Endothelial cell of umbilical vein (primary cell): ENCODE results near the gene DYNC1LI2. TPM values are rescaled to one million over a fixed set of nuclear protein-coding genes. Genes with fewer than 3 reads are reported as not detected.

ENCODE experiments used
- BruUV-seq: library from RNA; stranded (reverse); fragments of 400-500 nt; replicated peaks from 2 replicates; lab custom pipeline; 2021; lab: Mats Ljungman, UMichigan
- CTCF ChIA-PET: fragments of 300-600, 350-600 bp; sonication (Branson Sonifier 250); formaldehyde crosslinking; loops from one replicate; lab custom pipeline; 2021; ENCODE audit warnings: antibody characterized with exemption, inconsistent platforms; lab: Charles Lee
- POLR2A ChIA-PET: fragments of 300-600, 350-600 bp; sonication (Branson Sonifier 250); formaldehyde crosslinking; loops from one replicate; lab custom pipeline; 2021; ENCODE audit warnings: antibody characterized with exemption, inconsistent platforms; lab: Charles Lee
- DNase-seq: peaks from one replicate; pipeline ENCODE4 v3.0.0-alpha.2; 2011; ENCODE audit warnings: low read depth, low spot score
- FAIRE-seq: peaks from 2 replicates; lab custom pipeline; 2011; peaks lifted over from hg19 to GRCh38; lab: Jason Lieb, UNC
- H2AFZ ChIP-seq: 2 replicates; pipeline ENCODE4 v1.6.0; 2012; ENCODE audit warnings: low read depth, low read length, control low read depth, inconsistent platforms
- H3K27ac ChIP-seq: 2 replicates; pipeline ENCODE4 v1.5.1; 2011; ENCODE audit warnings: low read depth, mild to moderate bottlenecking, control low read depth, low read length, moderate library complexity; ENCODE audit not compliant: insufficient read depth
- H3K27me3 ChIP-seq, 2 experiments: 2 replicates each; pipeline versions ENCODE4 v1.6.0 to v1.6.1; 2011; ENCODE audit warnings: low read length in 2 of 2, mixed read lengths in 1 of 2; ENCODE audit not compliant: control insufficient read depth in 2 of 2, insufficient read depth in 2 of 2
- H3K36me3 ChIP-seq, 2 experiments: 2 replicates in 1 of 2; 3 replicates in 1 of 2; pipeline ENCODE4 v1.5.1; 2011; ENCODE audit warnings: low read length in 2 of 2, mild to moderate bottlenecking in 1 of 2, moderate library complexity in 1 of 2; ENCODE audit not compliant: control insufficient read depth in 2 of 2, insufficient read depth in 2 of 2; ENCODE audit errors: extremely low read depth in 1 of 2
- H3K4me1 ChIP-seq: 3 replicates; pipeline ENCODE4 v1.5.1; 2011; ENCODE audit warnings: mild to moderate bottlenecking, low read length; ENCODE audit not compliant: control insufficient read depth, insufficient read depth; ENCODE audit errors: extremely low read depth
- H3K4me2 ChIP-seq: 2 replicates; pipeline ENCODE4 v1.6.1; 2011; ENCODE audit warnings: low read length, control low read depth, mixed read lengths; ENCODE audit not compliant: insufficient read depth
- H3K4me3 ChIP-seq, 3 experiments: fragments of 200-600 bp in 1 of 3; sonication (generic), shearing (Covaris generic) in 1 of 3; replicated peaks in 1 of 3; 2 replicates each; pipeline ENCODE4 v1.5.1; 2011 to 2016; ENCODE audit warnings: control low read depth in 3 of 3, low read length in 3 of 3, mild to moderate bottlenecking in 2 of 3, inconsistent platforms in 1 of 3, low read depth in 1 of 3, moderate library complexity in 1 of 3; ENCODE audit not compliant: insufficient read depth in 1 of 3
- H3K79me2 ChIP-seq: 2 replicates; pipeline ENCODE4 v1.6.0; 2012; ENCODE audit warnings: low read length, inconsistent platforms; ENCODE audit not compliant: control insufficient read depth, insufficient read depth
- H3K9ac ChIP-seq: replicated peaks from 2 replicates; pipeline ENCODE3; 2011; ENCODE audit warnings: low read length, control low read depth; ENCODE audit not compliant: insufficient read depth; ENCODE audit errors: extremely low read depth
- H3K9me1 ChIP-seq: replicated peaks from 3 replicates; pipeline ENCODE4 v1.6.0; 2011; ENCODE audit warnings: mild to moderate bottlenecking, low read length; ENCODE audit not compliant: control insufficient read depth, insufficient read depth; ENCODE audit errors: extremely low read depth
- H3K9me3 ChIP-seq: replicated peaks from 2 replicates; pipeline ENCODE4 v1.5.1; 2012; ENCODE audit warnings: low read length, inconsistent platforms; ENCODE audit not compliant: control insufficient read depth, insufficient read depth
- H4K20me1 ChIP-seq: replicated peaks from 2 replicates; pipeline ENCODE3; 2011; ENCODE audit warnings: mild to moderate bottlenecking, low read length; ENCODE audit not compliant: control insufficient read depth, insufficient read depth; ENCODE audit errors: extremely low read depth
- EZH2 ChIP-seq: IDR thresholded peaks from 2 replicates; pipeline ENCODE4 v1.6.1; 2012; ENCODE audit warnings: borderline replicate concordance, low read depth, mild to moderate bottlenecking, moderate library complexity, low read length, inconsistent platforms; ENCODE audit not compliant: severe bottlenecking
- FOS ChIP-seq: IDR thresholded peaks from 2 replicates; pipeline ENCODE4 v1.6.1; 2011; ENCODE audit warnings: mild to moderate bottlenecking, low read length, moderate library complexity, borderline replicate concordance; ENCODE audit not compliant: insufficient read depth
- GATA2 ChIP-seq: IDR thresholded peaks from 2 replicates; pipeline ENCODE4 v1.7.0; 2011; ENCODE audit warnings: low read depth, mild to moderate bottlenecking, moderate library complexity, mixed read lengths, low read length; ENCODE audit not compliant: insufficient read length, insufficient read depth
- JUN ChIP-seq: IDR thresholded peaks from 2 replicates; pipeline ENCODE4 v1.6.1; 2011; ENCODE audit warnings: borderline replicate concordance, low read depth; ENCODE audit not compliant: insufficient read length, insufficient read depth
- MYC ChIP-seq: IDR thresholded peaks from one replicate; pipeline ENCODE4 v1.6.1; 2011; ENCODE audit warnings: mild to moderate bottlenecking, low read depth, low read length
- POLR2A ChIP-seq: IDR thresholded peaks from 2 replicates; pipeline ENCODE4 v1.6.1; 2012; ENCODE audit warnings: low read depth, mild to moderate bottlenecking, control low read depth, low read length
- POLR2AphosphoS5 ChIP-seq: IDR thresholded peaks from 2 replicates; pipeline ENCODE4 v1.6.1; 2012; ENCODE audit warnings: low read depth, mild to moderate bottlenecking, control low read depth, low read length, moderate library complexity; ENCODE audit not compliant: insufficient read depth
- dilution Hi-C: fragments of 300-500 bp; cut with MboI; formaldehyde crosslinking; loops from one replicate; pipeline ENCODE4 v1.15.0; 2019; ENCODE audit warnings: low sequenced_read_pairs; ENCODE audit not compliant: extremely low pct_ligation_motif_present
- intact Hi-C: fragments of 100-400 bp; cut with micrococcal nuclease; formaldehyde crosslinking; loops from one replicate; pipeline ENCODE4 v1.10.0; 2022
- polyA plus RNA-seq, 4 experiments: library from polyadenylated mRNA; depleted of rRNA in 3 of 4; stranded (reverse) in 3 of 4; unstranded in 1 of 4; fragments of >200 nt; gene quantifications; 2 replicates each; pipeline versions ENCODE4 v1.2.1 to v1.2.3, GENCODE V29; 2011 to 2012; ENCODE audit warnings: missing spikeins in 1 of 4
- total RNA-seq: library from RNA; stranded (reverse); gene quantifications from 2 replicates; pipeline ENCODE4 v1.2.3, GENCODE V29; 2021
- TF ChIP-seq, protein P1 (sequence below), 2 donors: IDR thresholded peaks; 1 replicate in 1 of 2; 2 replicates in 1 of 2; pipeline ENCODE4 v1.5.1; 2011; ENCODE audit warnings: low read length in 2 of 2, mild to moderate bottlenecking in 2 of 2, moderate library complexity in 2 of 2, control low read depth in 1 of 2, inconsistent platforms in 1 of 2, low read depth in 1 of 2; ENCODE audit not compliant: insufficient read depth in 1 of 2; ENCODE audit errors: extremely low read depth in 1 of 2
- TF ChIP-seq, protein P2 (sequence below): IDR thresholded peaks from 2 replicates; pipeline ENCODE4 v1.6.1; 2011; ENCODE audit not compliant: insufficient read depth, insufficient read length

The DYNC1LI2 gene
- total and polyA plus RNA-seq, 2 donors (not counting 3 experiments of a cell fraction or from before 2014, with no cell fraction given), result 110 to 159 TPM

DNA sequence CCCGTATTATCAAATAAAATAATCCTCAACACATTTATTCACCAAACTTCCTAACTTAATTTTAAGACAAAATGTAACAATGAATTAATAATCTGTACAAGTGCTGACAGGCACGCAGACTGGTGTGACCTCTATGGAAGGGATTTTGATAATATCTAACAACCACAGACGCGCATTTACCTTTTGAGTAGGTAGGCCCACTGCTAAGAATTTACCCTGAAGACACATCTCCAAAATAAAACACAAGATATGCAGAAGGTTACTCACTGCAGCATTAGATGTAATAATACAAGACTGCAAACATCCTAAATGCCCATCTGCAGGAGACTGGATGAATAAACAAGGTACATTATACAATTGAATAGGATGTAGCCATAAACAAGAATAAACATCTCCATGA is 32.2 kb downstream of the DYNC1LI2 start:
- Histone ChIP-seq H3K27me3 (no peaks in the 10 kb centered on the region), H3K4me3 (no peak overlapping the region), H3K27ac (no peak overlapping the region), H3K79me2 (no peaks in the 10 kb centered on the region), H2AFZ (no peak overlapping the region), H4K20me1 (peaks cover 2% of the 10 kb centered on the region), H3K9me1 (no peaks in the 10 kb centered on the region), H3K9ac (no peak overlapping the region), H3K4me2 (no peak overlapping the region), H3K4me1 (no peaks in the 10 kb centered on the region), H3K36me3 (peaks cover 6 to 14% of the 10 kb centered on the region in 2 experiments), H3K9me3 (no peaks in the 10 kb centered on the region)
- CTCF ChIA-PET, result no interaction called here
- POLR2A ChIA-PET, result no interaction called here
- dilution Hi-C loops (no loop called here), intact Hi-C loops (no loop called here)
- FAIRE-seq (no peak), DNase-seq (no peak)
- TF ChIP-seq FOS (no peak), EZH2 (no peak), JUN (no peak), POLR2AphosphoS5 (no peak), GATA2 (no peak), MYC (no peak), POLR2A (no peak)
- TF ChIP-seq, protein P1, sequence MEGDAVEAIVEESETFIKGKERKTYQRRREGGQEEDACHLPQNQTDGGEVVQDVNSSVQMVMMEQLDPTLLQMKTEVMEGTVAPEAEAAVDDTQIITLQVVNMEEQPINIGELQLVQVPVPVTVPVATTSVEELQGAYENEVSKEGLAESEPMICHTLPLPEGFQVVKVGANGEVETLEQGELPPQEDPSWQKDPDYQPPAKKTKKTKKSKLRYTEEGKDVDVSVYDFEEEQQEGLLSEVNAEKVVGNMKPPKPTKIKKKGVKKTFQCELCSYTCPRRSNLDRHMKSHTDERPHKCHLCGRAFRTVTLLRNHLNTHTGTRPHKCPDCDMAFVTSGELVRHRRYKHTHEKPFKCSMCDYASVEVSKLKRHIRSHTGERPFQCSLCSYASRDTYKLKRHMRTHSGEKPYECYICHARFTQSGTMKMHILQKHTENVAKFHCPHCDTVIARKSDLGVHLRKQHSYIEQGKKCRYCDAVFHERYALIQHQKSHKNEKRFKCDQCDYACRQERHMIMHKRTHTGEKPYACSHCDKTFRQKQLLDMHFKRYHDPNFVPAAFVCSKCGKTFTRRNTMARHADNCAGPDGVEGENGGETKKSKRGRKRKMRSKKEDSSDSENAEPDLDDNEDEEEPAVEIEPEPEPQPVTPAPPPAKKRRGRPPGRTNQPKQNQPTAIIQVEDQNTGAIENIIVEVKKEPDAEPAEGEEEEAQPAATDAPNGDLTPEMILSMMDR (IDR thresholded peaks at IDR 0.05; ENCODE audit: extremely low read depth in 1 of 2, insufficient read depth in 1 of 2, low read depth in 1 of 2, low read length in 2 of 2), result no peak
- TF ChIP-seq, protein P2, sequence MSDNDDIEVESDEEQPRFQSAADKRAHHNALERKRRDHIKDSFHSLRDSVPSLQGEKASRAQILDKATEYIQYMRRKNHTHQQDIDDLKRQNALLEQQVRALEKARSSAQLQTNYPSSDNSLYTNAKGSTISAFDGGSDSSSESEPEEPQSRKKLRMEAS, result no peak
- no TSS peak for BruUV-seq
